A673 (cell line): Measurements from ENCODE around the gene ADGRL1. TPM values are rescaled to one million over a fixed set of nuclear protein-coding genes. Genes with fewer than 3 reads are reported as not detected.

ENCODE experiments used
- BruUV-seq: library from RNA; stranded (reverse); fragments of 400-500 nt; replicated peaks from 2 replicates; lab custom pipeline; 2021; lab: Mats Ljungman, UMichigan
- CTCF ChIA-PET: fragments of 300-600 bp; sonication (Branson Sonifier 250); formaldehyde crosslinking; loops from one replicate; lab custom pipeline; 2022; ENCODE audit warnings: antibody characterized with exemption; lab: Charles Lee
- POLR2A ChIA-PET: fragments of 300-600 bp; sonication (Branson Sonifier 250); formaldehyde crosslinking; loops from one replicate; lab custom pipeline; 2022; ENCODE audit warnings: antibody characterized with exemption; ENCODE audit not compliant: low non-redundant PET; lab: Charles Lee
- DNase-seq: peaks from one replicate; pipeline ENCODE4 v3.0.0-alpha.2; 2015; ENCODE audit warnings: low spot score
- H3K27ac ChIP-seq: fragments of 200-600 bp; sonication (generic); 2 replicates; pipeline ENCODE4 v1.5.1; 2016; ENCODE audit warnings: mixed run types, low read depth, mild to moderate bottlenecking, mixed read lengths, antibody characterized with exemption, low read length; ENCODE audit not compliant: poor library complexity, severe bottlenecking
- H3K27me3 ChIP-seq: fragments of 200-600 bp; sonication (generic); replicated peaks from 2 replicates; pipeline ENCODE4 v1.6.1; 2017; ENCODE audit warnings: mixed run types, low read depth, mild to moderate bottlenecking, mixed read lengths, antibody characterized with exemption, low read length; ENCODE audit not compliant: insufficient read depth, poor library complexity
- H3K36me3 ChIP-seq: fragments of 200-600 bp; sonication (generic); 2 replicates; pipeline ENCODE4 v1.6.1; 2016; ENCODE audit warnings: mixed run types, mild to moderate bottlenecking, mixed read lengths, antibody characterized with exemption, low read length; ENCODE audit not compliant: insufficient read depth, poor library complexity, severe bottlenecking
- H3K4me1 ChIP-seq: fragments of 200-600 bp; sonication (generic); 2 replicates; pipeline ENCODE4 v1.6.1; 2017; ENCODE audit warnings: mixed run types, mild to moderate bottlenecking, mixed read lengths, antibody characterized with exemption, low read length; ENCODE audit not compliant: insufficient read depth, poor library complexity, severe bottlenecking
- H3K4me3 ChIP-seq: fragments of 200-600 bp; sonication (generic); 2 replicates; pipeline ENCODE4 v1.5.1; 2016; ENCODE audit warnings: low read depth, mixed run types, mild to moderate bottlenecking, mixed read lengths, low read length; ENCODE audit not compliant: poor library complexity, severe bottlenecking
- H3K9me3 ChIP-seq: fragments of 200-600 bp; sonication (generic); 2 replicates; pipeline ENCODE4 v1.6.1; 2016; ENCODE audit warnings: mixed run types, low read depth, mild to moderate bottlenecking, mixed read lengths, antibody characterized with exemption, low read length; ENCODE audit not compliant: poor library complexity, severe bottlenecking
- EZH2 ChIP-seq: fragments of 200-600 bp; sonication (generic); IDR thresholded peaks from 2 replicates; pipeline ENCODE4 v1.6.1; 2017; ENCODE audit warnings: borderline replicate concordance, low read depth, mild to moderate bottlenecking, mixed read lengths, antibody characterized with exemption, low read length; ENCODE audit not compliant: poor library complexity, severe bottlenecking
- intact Hi-C: fragments of 100-400 bp; cut with micrococcal nuclease; formaldehyde crosslinking; loops from one replicate; pipeline ENCODE4 v1.10.0; 2022; ENCODE audit not compliant: unreplicated experiment
- total RNA-seq: library from RNA; stranded (reverse); gene quantifications from 2 replicates; pipeline ENCODE4 v1.2.3, GENCODE V29; 2021
- TF ChIP-seq, protein P1 (sequence below): fragments of 300-800, 200-600 bp; sonication (generic); conservative IDR thresholded peaks from 2 replicates; pipeline ENCODE4 v1.5.1; 2017; ENCODE audit warnings: low read depth, mild to moderate bottlenecking, antibody characterized with exemption, low read length, moderate library complexity, mixed read lengths

The ADGRL1 gene
- total RNA-seq, 1 experiment from 2014 or later, result 66.1 TPM

- Histone ChIP-seq H3K27me3 (no peaks in the 10 kb centered on the region), H3K27ac (no peak overlapping the region), H3K36me3 (no peaks in the 10 kb centered on the region), H3K9me3 (no peaks in the 10 kb centered on the region), H3K4me3 (no peak overlapping the region), H3K4me1 (peaks cover 13% of the 10 kb centered on the region)
- CTCF ChIA-PET, result no interaction called here
- intact Hi-C loops, result no loop called here
- POLR2A ChIA-PET, result no interaction called here
- no TSS peak for BruUV-seq
- no peak for DNase-seq
- no peak for TF ChIP-seq EZH2
- TF ChIP-seq, protein P1, sequence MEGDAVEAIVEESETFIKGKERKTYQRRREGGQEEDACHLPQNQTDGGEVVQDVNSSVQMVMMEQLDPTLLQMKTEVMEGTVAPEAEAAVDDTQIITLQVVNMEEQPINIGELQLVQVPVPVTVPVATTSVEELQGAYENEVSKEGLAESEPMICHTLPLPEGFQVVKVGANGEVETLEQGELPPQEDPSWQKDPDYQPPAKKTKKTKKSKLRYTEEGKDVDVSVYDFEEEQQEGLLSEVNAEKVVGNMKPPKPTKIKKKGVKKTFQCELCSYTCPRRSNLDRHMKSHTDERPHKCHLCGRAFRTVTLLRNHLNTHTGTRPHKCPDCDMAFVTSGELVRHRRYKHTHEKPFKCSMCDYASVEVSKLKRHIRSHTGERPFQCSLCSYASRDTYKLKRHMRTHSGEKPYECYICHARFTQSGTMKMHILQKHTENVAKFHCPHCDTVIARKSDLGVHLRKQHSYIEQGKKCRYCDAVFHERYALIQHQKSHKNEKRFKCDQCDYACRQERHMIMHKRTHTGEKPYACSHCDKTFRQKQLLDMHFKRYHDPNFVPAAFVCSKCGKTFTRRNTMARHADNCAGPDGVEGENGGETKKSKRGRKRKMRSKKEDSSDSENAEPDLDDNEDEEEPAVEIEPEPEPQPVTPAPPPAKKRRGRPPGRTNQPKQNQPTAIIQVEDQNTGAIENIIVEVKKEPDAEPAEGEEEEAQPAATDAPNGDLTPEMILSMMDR, result no peak
Measured at GRCh38 chr19:14110650-14111049, 95.3 kb downstream of the ADGRL1 start.

DNA sequence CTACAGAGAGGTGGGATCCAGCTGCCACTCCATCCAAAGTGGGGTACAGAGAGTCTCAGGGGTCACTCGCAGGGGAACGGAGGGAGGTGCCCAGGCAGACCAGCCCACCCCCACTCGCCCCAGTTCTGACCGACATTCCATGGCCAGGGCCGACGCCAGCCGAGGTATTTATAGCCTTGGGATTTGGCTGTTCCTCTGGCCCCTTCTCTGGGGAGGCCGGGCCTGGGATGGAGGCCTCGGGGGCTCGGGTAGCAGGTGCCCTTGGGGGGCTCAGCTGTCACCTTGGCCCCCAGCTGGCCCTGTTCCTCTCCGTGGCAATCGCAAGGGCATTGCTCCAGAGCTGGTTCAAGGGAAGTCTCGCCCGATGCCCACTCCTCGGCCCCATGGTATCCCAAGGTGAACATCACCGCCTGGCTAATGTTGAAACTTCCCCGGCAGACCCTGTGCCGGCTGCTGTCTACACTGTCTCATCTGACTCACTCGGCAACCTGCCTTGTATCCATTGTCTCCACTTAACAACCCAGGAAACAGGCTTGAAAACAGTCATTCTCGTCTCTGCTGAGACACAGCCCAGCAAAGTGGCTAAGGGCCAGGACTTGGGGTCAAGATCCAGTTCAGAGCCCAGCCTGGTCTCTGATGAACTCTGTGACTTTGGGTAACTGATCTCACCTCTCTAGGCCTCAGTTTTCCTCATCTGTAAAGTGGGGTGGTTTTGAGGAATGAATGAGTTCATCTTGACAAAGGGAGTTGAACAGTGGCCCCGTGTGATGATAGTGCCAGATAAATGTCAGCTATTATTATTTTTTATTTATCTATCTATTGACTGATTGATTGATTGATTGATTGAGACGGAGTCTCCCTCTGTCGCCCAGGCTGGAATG is 98.1 kb downstream of the ADGRL1 start:
- Histone ChIP-seq H3K27ac (no peak overlapping the region), H3K4me3 (no peak overlapping the region), H3K27me3 (no peaks in the 10 kb centered on the region), H3K9me3 (no peaks in the 10 kb centered on the region), H3K4me1 (peaks cover 6% of the 10 kb centered on the region), H3K36me3 (no peaks in the 10 kb centered on the region)
- POLR2A ChIA-PET, result no interaction called here
- no peak for DNase-seq
- no peak for TF ChIP-seq EZH2
- TF ChIP-seq, protein P1, result no peak
- intact Hi-C loops, result no loop called here
- no TSS peak for BruUV-seq
- CTCF ChIA-PET, result no interaction called here

- POLR2A ChIA-PET, result no interaction called here
- BruUV-seq, result no TSS peak
- no peaks in the 10 kb centered on the region for H3K27me3 ChIP-seq
- CTCF ChIA-PET, result no interaction called here
- H3K27ac ChIP-seq, result no peak overlapping the region
- no peaks in the 10 kb centered on the region for H3K36me3 ChIP-seq
- H3K4me3 ChIP-seq, result no peak overlapping the region
- H3K4me1 ChIP-seq, result no peaks in the 10 kb centered on the region
- TF ChIP-seq, protein P1, result no peak
- TF ChIP-seq EZH2, result no peak
- no peak for DNase-seq
- intact Hi-C loops, result no loop called here
- H3K9me3 ChIP-seq, result no peaks in the 10 kb centered on the region
Measured at GRCh38 chr19:14106840-14107239, 99.1 kb downstream of the ADGRL1 start.
